NCI-H2081 (cell line): ENCODE measurements around the gene GUCA2B.

ENCODE experiments used
- DNase-seq, 2 experiments: peaks; one replicate each; lab custom pipeline; 2025; lab: John Stamatoyannopoulos, UW

GUCA2B gene

GRCh38 chr1:42167611-42168390 lies 14.6 kb downstream of the GUCA2B start:
- DNase-seq: no peak

GRCh38 chr1:42168391-42168670 lies 15.1 kb downstream of the GUCA2B start:
- no peak for DNase-seq

- DNase-seq: peak; percentile 40 to 64
Measured at GRCh38 chr1:42168763-42169162, 15.6 kb downstream of the GUCA2B start.

GRCh38 chr1:42170779-42171621 lies 17.8 kb downstream of the GUCA2B start:
- DNase-seq: peak in 1 of 2 experiments; percentile 37

GRCh38 chr1:42171679-42172266 lies 18.6 kb downstream of the GUCA2B start:
- DNase-seq: no peak

- no peak for DNase-seq
Measured at GRCh38 chr1:42172381-42173133, 19.3 kb downstream of the GUCA2B start.

- peak; percentile 67 to 71 for DNase-seq
Measured at GRCh38 chr1:42173155-42173933, 20.1 kb downstream of the GUCA2B start.

- no peak for DNase-seq
Measured at GRCh38 chr1:42173961-42174735, 20.9 kb downstream of the GUCA2B start.

- no peak for DNase-seq
Measured at GRCh38 chr1:42175314-42176054, 22.3 kb downstream of the GUCA2B start.

GRCh38 chr1:42176902-42177519 lies 23.8 kb downstream of the GUCA2B start:
- peak; percentile 59 to 76 for DNase-seq

- peak; percentile 41 to 72 for DNase-seq
Measured at GRCh38 chr1:42177541-42177981, 24.4 kb downstream of the GUCA2B start.

GRCh38 chr1:42178249-42178648 lies 25.0 kb downstream of the GUCA2B start:
- no peak for DNase-seq

- DNase-seq: no peak
Measured at GRCh38 chr1:42179275-42179674, 26.1 kb downstream of the GUCA2B start.

GRCh38 chr1:42179900-42180329 lies 26.7 kb downstream of the GUCA2B start:
- DNase-seq: no peak

GRCh38 chr1:42181687-42182086 lies 28.5 kb downstream of the GUCA2B start:
- DNase-seq: no peak

GRCh38 chr1:42183210-42183956 lies 30.2 kb downstream of the GUCA2B start:
- DNase-seq: no peak

- no peak for DNase-seq
Measured at GRCh38 chr1:42183957-42184268, 30.7 kb downstream of the GUCA2B start.

GRCh38 chr1:42184616-42185015 lies 31.4 kb downstream of the GUCA2B start:
- no peak for DNase-seq

GRCh38 chr1:42186152-42186551 lies 32.9 kb downstream of the GUCA2B start:
- no peak for DNase-seq
